Superior temporal gyrus (tissue), 1 donor: Measurements from ENCODE around the gene ADNP2.

ENCODE experiments used
- DNase-seq: peaks from one replicate; pipeline ENCODE4 v3.0.0-alpha.2; 2016; ENCODE audit errors: extremely low spot score

ADNP2 gene

GRCh38 chr18:80188643-80189530, 79.8 kb downstream of the ADNP2 start:
- DNase-seq, result no peak

- no peak for DNase-seq
Observed at GRCh38 chr18:80189531-80189865, 80.4 kb downstream of the ADNP2 start.
